Hematopoietic multipotent progenitor cell treated with erythropoietin and hydrocortisone succinate and interleukin-3 and kit ligand, for 6 days (in vitro differentiated cells): ENCODE data around the gene KLK2.

Experiments used
- DNase-seq: peaks from one replicate; pipeline ENCODE4 v3.0.0-alpha.2; 2015

Gene KLK2

DNA sequence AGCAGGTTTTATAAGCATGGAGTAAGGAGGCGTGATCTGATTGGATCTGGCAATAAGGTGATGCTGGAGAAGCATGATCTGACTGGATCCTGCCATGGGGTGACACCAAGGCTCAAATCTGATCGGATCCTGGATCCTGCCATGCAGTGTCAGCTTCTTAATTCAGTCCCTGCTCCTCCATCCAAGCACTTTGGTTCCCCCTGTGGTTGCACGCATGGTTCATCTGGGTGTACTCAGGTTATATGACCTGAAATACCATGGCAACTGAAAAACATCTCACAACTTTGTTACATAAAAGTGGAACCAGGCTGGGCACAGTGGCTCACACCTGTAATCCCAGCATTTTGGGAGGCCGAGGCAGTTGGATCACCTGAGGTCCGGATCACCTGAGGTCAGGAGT lies 55.6 kb downstream of the KLK2 start:
- no peak for DNase-seq
